ENCODE measurements around the gene C15orf61. TPM values are rescaled to one million over a fixed set of nuclear protein-coding genes. Genes with fewer than 3 reads are reported as not detected.

C15orf61 gene
- total and polyA plus RNA-seq, 2 of the 13 experiments (the other 11 are each of a cell fraction or from before 2014, with no cell fraction given), result 2.1 to 6.6 TPM

GRCh38 chr15:67554580-67554979 is 33.6 kb downstream of the C15orf61 start (continued):
- no peak for TF ChIP-seq ZNF318 (CRISPR knock-in tag; IDR thresholded peaks at IDR 0.05)
- TF ChIP-seq PRDM10 (CRISPR knock-in tag; IDR thresholded peaks at IDR 0.05; ENCODE audit: low read depth), result no peak
- no peak for TF ChIP-seq RORA (CRISPR knock-in tag; IDR thresholded peaks at IDR 0.05)
